Activated gamma-delta T cell treated with anti-CD3 and anti-CD28 coated beads, Interleukin-2, amount 50 U/mL, for 16 hours (primary cell): ENCODE measurements around the gene LMX1B.
A peak's percentile ranks its signal among the peaks of the same experiment; 100 is the strongest.

Source experiments
- DNase-seq: peaks from one replicate; pipeline ENCODE4 v3.0.0-alpha.2; 2020; ENCODE audit warnings: low read depth

Gene LMX1B

DNA sequence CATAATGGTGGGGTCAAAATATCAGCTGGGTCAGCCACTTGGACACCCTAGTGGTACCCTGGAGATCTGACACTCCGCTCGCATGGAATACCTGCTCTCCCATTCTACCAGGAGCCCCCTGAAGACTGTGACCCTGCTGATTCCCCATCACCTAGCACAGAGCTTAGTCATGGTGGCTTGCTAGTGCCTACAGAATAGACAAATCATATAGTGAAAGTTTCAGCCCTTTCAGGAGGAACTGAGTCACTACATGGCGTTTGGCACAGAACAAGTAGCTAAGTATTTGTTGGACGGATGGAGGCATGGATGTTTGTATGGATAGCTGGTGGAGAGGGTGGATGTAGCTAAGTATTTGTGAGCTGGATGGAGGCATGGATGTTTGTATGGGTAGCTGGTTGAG, 65.3 kb downstream of the LMX1B start:
- DNase-seq, result no peak

- no peak for DNase-seq
These were observed 67.6 kb downstream of the LMX1B start for GRCh38 chr9:126681336-126681735.

DNA sequence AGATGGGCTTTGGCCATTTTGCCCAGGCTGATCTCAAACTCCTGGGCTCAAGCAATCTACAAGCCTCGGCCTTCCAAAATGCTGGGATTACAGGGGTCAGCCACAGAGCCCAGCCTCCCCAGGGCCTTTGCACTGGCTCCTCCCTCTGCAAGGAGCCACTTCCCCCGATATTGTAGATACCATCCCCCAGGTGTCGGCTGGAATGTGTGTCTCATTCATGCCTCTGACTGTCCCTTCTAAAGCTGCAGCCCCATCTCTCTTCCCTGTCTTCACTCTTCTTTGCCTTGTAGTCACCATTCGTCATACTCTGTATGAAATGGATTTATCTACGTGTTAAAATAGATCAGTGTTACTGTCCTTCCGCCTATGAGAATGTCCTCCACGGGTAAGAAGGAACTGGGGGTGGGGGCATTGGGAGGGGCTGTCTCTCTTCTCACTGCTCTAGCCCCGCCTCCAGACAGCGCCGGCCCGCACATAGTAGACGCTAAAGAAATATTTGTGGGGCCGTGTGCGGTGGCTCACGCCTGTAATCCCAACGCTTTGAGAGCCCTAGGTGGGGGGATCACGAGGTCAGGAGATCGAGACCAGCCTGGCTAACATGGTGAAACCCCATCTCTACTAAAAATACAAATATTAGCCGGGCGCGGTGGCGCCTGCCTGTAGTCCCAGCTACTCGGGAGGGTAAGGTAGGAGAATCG, 68.5 kb downstream of the LMX1B start:
- DNase-seq, result no peak

- DNase-seq, result no peak
These were observed 69.4 kb downstream of the LMX1B start for GRCh38 chr9:126682928-126683697.

GRCh38 chr9:126683698-126684044, 69.9 kb downstream of the LMX1B start:
- no peak for DNase-seq

GRCh38 chr9:126684345-126684744, 70.6 kb downstream of the LMX1B start:
- no peak for DNase-seq

DNA sequence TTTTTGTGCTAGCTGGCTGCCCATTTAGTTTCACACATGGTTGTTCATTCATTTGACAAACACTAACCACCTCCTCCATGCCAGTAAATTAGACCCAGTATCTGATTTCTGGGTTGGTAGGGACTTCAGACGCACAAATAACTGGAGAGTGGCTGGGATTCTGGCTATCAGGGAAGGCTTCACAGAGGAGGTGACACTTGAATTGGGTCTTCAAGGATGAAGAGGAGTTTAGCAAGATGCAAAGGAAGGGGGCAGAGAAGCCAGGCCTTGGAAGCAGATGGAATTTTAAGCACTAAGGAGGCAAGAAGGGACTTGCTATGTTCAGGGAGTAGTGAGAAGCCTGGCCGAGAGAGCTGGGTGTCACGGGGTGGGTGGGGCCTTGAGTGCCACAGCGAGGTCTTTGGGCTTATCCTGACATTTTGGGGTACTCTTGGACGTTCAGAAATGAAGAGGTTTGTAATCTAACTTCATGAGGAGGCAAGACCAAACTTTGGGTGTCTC, 71.3 kb downstream of the LMX1B start:
- DNase-seq, result no peak

DNA sequence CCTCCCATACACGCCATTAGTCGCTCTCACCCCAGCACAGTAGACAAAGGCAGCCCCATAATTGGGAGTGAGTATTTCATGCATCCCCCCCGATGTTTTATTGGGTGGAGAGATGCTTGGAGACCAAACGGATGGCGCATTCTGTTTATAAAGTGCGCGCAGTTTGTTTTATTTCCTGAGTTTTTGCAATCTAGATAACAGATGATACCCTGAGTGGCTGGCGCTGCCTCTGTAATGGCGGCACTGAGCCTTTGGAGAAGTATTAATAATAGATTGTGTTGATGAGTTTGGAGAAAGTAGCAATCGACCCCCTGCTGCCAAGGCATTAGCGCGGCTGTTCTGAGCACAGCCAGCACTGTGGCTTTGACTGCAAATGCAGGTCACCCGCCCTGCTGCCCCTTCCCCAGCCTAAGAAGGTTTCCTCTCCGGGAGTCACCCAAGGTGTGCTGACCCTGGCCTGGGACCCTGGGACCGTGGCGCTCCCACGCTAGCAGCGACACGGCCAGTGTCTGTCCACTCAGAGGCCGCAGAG, 74.3 kb downstream of the LMX1B start:
- no peak for DNase-seq

GRCh38 chr9:126688617-126689016, 74.9 kb downstream of the LMX1B start:
- DNase-seq, result no peak

DNA sequence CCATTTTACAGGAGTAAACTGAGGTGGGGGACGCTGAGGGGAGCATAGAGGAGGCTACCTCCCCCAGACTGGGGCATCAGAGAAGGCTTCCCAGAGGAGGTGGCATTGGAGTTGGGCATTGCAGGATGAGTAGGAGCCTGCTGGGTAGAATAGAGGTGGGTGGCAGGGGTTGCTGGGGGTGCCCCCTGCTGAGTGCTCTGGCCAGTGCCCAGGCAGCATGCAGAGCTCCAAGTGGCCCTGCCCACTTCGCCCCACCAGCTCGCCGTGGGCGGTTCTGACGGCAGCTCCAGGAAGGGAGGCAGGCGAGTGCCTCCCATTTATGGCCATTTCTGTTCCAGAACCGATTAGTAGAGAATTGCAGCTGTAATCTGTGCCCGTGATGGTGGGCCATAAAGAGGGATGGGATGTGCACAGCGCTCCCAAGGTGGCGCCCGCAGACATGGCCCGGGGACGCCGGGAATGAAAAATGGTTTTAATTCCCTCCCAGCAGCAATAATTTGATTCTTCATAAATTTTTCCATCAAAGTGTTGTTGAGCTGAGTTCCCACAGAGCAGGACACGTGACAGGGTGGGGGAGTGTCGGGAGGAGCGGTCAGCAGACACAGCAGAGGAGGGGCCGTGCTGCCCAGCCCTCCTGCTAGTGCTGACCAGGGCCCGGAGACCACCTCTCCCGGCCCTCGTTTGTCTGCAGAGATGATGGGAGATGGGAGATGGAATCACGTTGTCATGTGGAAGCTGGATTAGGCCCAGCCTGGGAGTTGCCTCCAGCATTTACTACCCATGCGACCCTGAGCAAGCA, 75.5 kb downstream of the LMX1B start:
- DNase-seq, result no peak

GRCh38 chr9:126690431-126691051, 76.8 kb downstream of the LMX1B start:
- peak; percentile 31 for DNase-seq

- no peak for DNase-seq
These were observed 78.5 kb downstream of the LMX1B start for GRCh38 chr9:126692041-126692758.

DNA sequence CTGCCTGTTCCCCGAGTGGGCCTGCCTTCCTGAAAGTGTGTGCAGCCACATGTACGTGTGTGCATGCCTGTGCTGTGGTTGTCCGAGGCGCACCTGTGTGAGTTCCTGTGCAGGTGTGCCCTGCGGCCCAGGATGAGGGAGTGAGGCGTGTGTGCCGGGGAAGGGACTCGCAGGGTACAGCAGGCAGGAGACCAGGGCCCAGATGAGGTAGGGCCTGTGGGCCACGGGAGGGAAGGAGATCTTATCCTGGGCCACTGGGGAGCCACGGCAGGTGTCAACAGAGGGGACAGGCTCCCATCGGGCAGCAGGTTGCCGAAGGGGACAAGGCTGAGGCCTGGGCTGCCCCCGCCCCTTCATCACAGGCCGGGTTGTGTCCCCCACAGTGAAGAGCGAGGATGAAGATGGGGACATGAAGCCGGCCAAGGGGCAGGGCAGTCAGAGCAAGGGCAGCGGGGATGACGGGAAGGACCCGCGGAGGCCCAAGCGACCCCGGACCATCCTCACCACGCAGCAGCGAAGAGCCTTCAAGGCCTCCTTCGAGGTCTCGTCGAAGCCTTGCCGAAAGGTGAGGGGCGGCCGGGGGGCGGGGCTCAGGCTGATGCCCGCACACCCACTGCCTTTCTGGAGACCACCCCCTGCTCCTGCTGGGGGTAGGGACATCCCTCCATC, 79.2 kb downstream of the LMX1B start:
- no peak for DNase-seq

GRCh38 chr9:126693428-126693944, 79.8 kb downstream of the LMX1B start:
- no peak for DNase-seq

DNA sequence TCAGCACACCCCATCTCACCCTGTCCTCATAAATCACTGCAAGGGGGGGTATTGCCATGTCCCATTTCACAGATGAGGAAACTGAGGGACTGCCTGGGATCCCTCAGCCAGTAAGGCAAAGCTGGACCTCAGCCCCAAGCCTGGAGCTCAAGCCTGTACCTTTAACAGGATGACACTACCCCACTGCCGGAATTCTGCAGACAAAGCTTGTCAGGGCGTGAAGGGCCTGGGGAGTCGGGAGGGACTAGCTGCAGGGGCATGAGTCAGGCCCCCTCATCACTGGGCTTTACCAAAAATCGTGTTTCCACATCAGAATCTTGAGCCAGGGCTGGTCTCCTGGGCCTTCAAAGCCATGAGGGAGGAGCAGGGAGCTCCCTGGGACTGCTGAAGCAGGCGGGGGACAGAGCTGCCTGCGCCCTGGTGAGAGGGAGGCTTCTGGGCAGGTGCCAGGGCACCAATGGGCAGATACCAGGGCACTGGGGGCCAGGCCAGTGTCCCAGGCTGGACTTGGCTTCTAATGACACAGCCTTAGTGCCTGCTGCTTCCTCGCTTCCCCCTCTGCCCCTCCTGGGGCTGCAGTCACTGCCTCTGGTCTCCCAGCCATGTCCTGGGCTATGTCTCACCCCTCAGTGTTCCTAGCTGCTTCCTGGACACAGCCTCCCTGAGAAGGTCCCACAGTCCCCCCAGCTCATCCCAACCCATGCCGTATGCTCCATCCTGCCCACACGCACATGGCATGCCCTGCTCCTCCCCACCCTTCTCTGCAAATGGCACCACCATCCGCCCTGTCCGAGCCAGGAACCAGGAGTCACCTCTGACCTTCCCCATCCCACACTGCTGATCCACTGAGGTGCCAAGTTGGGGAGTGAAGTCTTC, 80.7 kb downstream of the LMX1B start:
- no peak for DNase-seq

DNA sequence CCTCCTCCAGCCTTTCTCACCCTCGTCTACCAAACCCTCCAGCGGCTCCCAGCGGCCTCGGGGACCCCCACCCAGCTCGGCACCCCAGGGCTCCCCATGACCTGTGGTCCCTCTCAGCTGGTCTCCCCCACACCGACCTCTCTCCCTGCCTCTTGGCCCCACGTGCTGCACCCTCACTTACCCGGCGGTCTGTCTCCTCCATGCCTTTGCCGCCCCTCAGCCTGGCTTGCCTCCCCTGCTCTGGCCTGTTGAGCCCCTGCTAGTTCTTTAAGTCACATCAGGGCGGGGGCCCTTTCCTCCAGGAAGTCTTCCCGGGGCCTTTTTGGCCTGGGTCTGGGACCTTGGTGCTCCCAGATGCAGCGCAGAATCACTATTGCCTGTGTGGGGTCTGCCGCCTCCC, 81.5 kb downstream of the LMX1B start:
- DNase-seq, result no peak

DNA sequence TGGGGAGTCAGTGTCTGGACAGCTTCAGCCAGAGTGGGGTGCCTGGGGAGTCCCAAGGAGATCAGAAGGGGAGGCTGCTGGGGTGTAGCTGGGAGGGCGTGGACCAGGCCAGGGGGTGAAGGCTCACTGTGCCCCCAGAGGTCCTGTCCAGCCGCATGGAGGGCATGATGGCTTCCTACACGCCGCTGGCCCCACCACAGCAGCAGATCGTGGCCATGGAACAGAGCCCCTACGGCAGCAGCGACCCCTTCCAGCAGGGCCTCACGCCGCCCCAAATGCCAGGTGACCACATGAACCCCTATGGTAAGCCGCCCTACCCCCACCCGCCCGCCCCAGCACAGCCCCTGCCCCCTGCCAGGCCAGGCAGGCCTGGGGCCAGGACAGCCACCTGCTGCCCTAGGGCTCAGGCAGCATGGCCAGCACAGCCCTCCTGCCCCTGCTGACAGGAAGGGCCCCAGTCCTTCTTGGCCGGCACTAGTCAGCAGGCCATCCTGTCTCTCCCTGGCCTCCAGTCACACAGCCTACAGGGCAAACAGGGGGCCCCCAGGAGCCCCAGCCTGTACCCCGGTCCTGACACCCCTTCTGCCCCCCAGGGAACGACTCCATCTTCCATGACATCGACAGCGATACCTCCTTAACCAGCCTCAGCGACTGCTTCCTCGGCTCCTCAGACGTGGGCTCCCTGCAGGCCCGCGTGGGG, 82.1 kb downstream of the LMX1B start:
- no peak for DNase-seq

DNA sequence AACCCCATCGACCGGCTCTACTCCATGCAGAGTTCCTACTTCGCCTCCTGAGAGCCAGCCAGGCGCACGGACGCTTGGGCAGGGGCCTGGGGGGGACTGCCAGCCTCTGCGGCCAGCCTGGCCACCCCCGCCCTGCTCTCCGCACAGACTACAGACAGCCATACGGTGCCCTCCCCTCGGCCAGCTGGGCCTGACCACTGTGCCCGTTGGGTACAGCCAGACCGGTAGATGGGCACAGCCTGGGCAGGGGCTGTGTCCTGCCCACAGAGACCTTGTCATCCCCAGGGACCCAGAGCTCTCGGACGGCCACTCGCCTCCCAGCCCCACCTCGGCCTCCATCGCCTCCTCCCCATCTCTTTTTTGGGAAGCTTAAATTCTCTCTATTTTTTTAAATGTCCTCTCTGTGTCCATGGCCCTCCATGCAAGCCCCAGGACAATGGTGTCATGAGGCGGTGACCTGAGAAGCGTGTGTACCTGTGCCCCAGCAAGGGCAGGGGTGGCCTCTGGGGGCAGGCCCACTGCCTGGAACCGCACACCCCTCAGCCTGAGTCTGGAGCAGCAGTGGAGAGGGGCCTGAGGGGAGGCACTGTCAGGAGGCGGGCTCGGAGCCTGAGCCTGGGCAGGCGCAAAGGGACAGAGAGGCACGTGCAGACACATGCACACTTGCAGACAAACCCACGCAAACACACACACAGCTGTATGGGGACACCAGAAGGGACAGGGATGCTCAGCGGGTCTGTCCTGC, 82.8 kb downstream of the LMX1B start:
- DNase-seq, result no peak
